HG03565 (cell line): Measurements from ENCODE around the gene UQCC3.
"Not testable (repeated sequence)": the region's sequence is repeated elsewhere in the genome, so short reads cannot be mapped to it uniquely, and the experiment has no call there.

Experiments used
- ATAC-seq: cut with Tn5 transposase; IDR thresholded peaks from one replicate; pipeline ENCODE4 v1.9.1; 2021; ENCODE audit warnings: mild to moderate bottlenecking, moderate library complexity; ENCODE audit not compliant: unreplicated experiment

UQCC3 gene, protein sequence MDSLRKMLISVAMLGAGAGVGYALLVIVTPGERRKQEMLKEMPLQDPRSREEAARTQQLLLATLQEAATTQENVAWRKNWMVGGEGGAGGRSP

GRCh38 chr11:62671608-62672389 lies at the start of gene UQCC3, which contains the start of gene LBHD1:
UQCC3 (plus strand) TSS chr11:62671673; CDS start chr11:62671746, 73 bp downstream.
LBHD1 (minus strand) TSS chr11:62672267; CDS start chr11:62670031, 2,236 bp downstream.
- no peak for ATAC-seq

- ATAC-seq: no peak
Measured at GRCh38 chr11:62622476-62623089, 48.9 kb upstream of the UQCC3 start.

- ATAC-seq: no peak
Measured at GRCh38 chr11:62627713-62628112, 43.8 kb upstream of the UQCC3 start.

DNA sequence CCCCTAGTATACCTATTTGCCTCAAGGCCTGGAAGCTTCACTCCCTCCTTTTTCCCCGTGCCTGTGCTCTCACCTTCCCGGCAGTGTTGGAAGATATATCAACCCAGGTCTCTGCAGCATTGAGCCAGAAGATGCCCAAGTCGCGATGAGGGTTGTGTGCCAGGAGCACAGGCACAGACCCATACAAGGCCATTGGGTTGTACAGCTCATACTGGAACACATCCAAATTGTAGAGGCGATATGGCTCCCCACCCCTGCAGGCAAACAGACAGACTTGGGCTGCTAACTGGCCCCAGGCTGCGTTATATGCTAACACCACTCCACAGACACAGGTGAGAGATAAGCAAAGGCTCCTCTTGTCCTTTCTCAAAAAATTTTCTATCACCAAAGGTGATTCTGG lies 39.0 kb upstream of the UQCC3 start:
- no peak for ATAC-seq

DNA sequence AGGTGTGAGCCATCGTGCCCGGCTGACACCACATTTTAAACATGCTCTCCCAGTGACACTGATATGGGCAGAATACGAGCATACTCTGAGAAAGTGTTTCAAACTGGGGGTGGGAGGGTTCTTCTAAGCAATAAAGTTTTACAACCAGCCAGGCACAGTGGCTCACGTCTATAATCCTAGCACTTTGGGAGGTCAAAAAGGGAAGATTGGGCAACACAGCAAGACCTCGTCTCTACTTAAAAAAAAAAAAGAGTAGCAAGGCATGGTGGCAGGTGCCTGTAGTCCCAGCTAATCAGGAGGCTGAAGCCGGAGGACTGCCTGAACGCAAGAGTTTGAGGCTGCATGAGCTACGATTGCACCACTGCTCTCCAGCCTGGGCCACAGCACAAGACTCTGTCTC lies 27.3 kb upstream of the UQCC3 start:
- no peak for ATAC-seq

DNA sequence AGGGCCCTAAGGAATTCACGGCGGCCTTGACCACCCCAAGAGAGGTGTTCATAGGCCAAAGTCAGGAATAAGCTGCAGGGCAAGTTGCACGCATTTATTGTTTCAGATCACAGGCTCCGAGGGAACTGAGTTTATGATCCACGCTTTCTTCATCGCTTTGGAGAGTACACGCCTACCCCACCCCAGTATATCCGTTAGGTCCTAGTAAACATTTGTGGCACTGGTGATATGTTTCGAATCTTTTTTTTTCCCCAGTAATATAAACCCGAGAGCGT lies 25.9 kb upstream of the UQCC3 start:
- no peak for ATAC-seq

GRCh38 chr11:62645946-62646824 lies 25.3 kb upstream of the UQCC3 start, which contains the start of gene GANAB:
GANAB (minus strand) TSS chr11:62646613; CDS start chr11:62646599, 14 bp downstream.
- ATAC-seq: peak; percentile 91

GRCh38 chr11:62646825-62647608 lies 24.5 kb upstream of the UQCC3 start:
- ATAC-seq: no peak

GRCh38 chr11:62647609-62648005 lies 23.9 kb upstream of the UQCC3 start:
- no peak for ATAC-seq

- ATAC-seq: no peak
Measured at GRCh38 chr11:62648185-62648966, 23.1 kb upstream of the UQCC3 start.

GRCh38 chr11:62648967-62649364 lies 22.5 kb upstream of the UQCC3 start:
- no peak for ATAC-seq

- ATAC-seq: no peak
Measured at GRCh38 chr11:62649486-62649885, 22.0 kb upstream of the UQCC3 start.

GRCh38 chr11:62650283-62650682 lies 21.2 kb upstream of the UQCC3 start:
- not testable (repeated sequence) for ATAC-seq

DNA sequence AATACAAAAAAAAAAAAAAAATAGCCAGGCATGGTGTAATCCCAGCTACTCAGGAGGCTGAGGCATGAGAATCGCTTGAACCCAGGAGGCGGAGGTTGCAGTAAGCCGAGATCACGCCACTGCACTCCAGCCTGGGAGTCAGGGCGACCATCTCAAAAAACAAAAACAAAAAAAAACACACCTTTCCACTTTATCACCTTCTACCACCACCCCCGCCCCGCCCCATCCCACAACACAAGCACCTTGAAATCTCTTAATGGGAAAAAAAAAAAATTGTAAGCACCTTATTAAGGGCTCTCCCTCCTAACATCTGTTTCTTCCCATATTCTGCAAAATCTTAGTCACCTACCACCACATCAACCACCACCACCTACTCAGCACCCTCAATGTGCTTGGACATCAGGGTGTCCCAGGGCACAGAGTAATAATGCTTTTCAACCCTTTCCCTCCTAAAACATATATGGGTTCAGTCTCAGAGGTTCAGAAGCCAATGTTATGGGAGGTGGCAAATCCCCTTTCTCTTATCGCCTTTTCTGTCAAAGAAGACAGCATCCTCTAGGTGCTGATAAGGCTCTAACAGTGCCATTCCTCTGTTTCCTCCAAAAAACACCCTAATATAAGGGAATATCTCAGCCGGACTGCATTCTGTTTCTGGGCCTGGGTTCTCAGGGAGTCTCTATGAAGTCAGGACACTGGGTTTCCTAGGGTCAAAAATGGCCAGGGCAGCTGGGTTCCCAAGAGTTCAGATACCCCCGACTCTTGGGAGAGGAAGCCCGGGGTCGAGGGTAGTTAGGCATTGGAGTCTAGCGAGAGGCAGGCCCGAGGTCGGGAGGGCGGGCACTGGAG lies 19.1 kb upstream of the UQCC3 start:
- ATAC-seq: no peak

- ATAC-seq: no peak
Measured at GRCh38 chr11:62654297-62654696, 17.2 kb upstream of the UQCC3 start.

GRCh38 chr11:62656796-62657429 lies 14.6 kb upstream of the UQCC3 start:
- no peak for ATAC-seq

DNA sequence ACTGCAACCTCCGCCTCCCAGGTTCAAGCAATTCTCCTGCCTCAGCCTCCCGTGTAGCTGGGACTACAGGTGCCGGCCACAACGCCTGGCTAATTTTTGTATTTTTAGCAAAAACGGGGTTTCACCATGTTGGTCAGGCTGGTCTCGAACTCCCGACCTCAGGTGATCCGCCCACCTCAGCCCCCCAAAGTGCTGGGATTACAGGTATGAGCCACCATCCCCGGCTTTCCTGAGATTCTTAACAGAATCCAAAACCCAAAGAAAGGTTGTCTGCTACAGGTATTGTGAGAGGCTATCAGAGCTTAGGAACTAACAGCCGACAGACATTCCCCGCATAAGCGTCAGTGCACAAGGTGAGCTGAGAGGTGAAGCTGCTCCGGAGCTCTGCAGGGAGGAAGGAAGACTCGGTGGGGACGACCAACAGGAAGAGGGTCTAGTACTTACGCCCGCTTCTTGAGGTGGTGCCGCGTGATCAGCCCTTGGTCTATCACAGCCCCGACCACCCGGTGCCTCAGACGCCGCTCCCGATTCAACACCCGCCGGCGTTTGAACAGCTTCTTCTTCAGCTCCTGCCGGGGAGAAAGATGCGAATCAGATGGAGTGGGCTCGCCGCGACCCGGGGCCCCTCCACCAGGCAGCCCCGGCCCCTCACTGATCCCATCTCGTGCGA lies 6.9 kb upstream of the UQCC3 start:
- ATAC-seq: peak; percentile 14

DNA sequence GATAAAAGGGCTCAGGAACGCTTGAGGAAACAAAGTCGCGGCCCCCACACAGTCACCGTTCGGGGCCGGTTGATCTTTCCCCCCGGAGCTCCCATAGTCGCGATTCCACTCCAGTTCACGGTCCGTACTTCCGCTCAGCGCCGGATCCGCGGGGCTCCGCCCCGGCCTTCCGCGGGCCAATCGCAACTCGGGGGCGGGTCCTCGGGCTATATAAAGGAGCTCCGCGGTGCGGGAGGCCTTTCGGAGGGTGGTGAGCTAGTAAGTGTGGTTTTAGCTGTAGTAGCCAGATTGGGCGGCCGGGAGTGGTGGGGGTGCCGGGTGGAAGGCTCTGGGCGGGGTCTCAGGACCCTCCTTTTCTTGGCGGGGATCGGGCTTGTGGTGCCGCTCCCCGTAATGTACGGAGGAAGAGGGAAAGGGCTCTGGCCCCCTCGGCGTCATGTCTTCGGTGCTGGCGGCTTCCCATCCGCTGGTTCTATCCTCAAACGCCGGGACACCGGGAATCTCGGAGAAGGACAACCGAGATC lies 6.3 kb upstream of the UQCC3 start, which contains the start of the genes C11orf98 and CSKMT:
TSS of gene C11orf98 (minus strand) at position 136 of the 524 bp plus-strand sequence. CDS start at position 95, 41 bp downstream.
TSS of gene CSKMT (plus strand) at position 238 of the 524 bp plus-strand sequence. CDS start 568 bp downstream, outside the sequence.
- peak; percentile 66 for ATAC-seq
